Superior temporal gyrus (tissue), 1 donor: ENCODE results near the gene RAD23A.

ENCODE experiments used
- DNase-seq: peaks from one replicate; pipeline ENCODE4 v3.0.0-alpha.2; 2016; ENCODE audit errors: extremely low spot score

The RAD23A gene

GRCh38 chr19:12984683-12985048 lies 39.0 kb downstream of the RAD23A start:
- peak; percentile 66 for DNase-seq

GRCh38 chr19:12985049-12985776 lies 39.6 kb downstream of the RAD23A start:
- peak; percentile 94 for DNase-seq

- no peak for DNase-seq
These were observed 41.1 kb downstream of the RAD23A start for GRCh38 chr19:12986726-12987125.

- DNase-seq: no peak
These were observed 41.5 kb downstream of the RAD23A start for GRCh38 chr19:12987190-12987589.

- DNase-seq: no peak
These were observed 42.1 kb downstream of the RAD23A start for GRCh38 chr19:12987781-12988180.

- DNase-seq: no peak
These were observed 44.8 kb downstream of the RAD23A start for GRCh38 chr19:12990431-12990830.

GRCh38 chr19:12990853-12991252 lies 45.2 kb downstream of the RAD23A start:
- DNase-seq: no peak

GRCh38 chr19:12991296-12991695 lies 45.6 kb downstream of the RAD23A start:
- no peak for DNase-seq

GRCh38 chr19:12992729-12993128 lies 47.1 kb downstream of the RAD23A start:
- DNase-seq: no peak

GRCh38 chr19:12993562-12993961 lies 47.9 kb downstream of the RAD23A start:
- DNase-seq: no peak

- peak; percentile 24 for DNase-seq
These were observed 49.3 kb downstream of the RAD23A start, which contains the start of gene NFIX for GRCh38 chr19:12994701-12995595. TSS of gene NFIX (plus strand) at chr19:12995475. CDS start at chr19:12995838, 363 bp downstream.

- DNase-seq: peak; percentile 35
These were observed 50.1 kb downstream of the RAD23A start for GRCh38 chr19:12995596-12996405.

GRCh38 chr19:12996406-12997094 lies 50.9 kb downstream of the RAD23A start:
- peak; percentile 51 for DNase-seq

- DNase-seq: peak; percentile 24
These were observed 51.7 kb downstream of the RAD23A start for GRCh38 chr19:12997179-12997966.

GRCh38 chr19:12997967-12998940 lies 52.6 kb downstream of the RAD23A start:
- peak; percentile 15 for DNase-seq

GRCh38 chr19:13001166-13001501 lies 55.5 kb downstream of the RAD23A start:
- peak; percentile 24 for DNase-seq

- DNase-seq: peak; percentile 86
These were observed 56.0 kb downstream of the RAD23A start for GRCh38 chr19:13001502-13002165.

- DNase-seq: peak; percentile 90
These were observed 56.7 kb downstream of the RAD23A start for GRCh38 chr19:13002166-13002898.
